Measurements from ENCODE around the gene TSPAN9.

Gene TSPAN9

GRCh38 chr12:3141339-3142321, 64.5 kb downstream of the TSPAN9 start:
- no peak for TF ChIP-seq CTCF (IDR thresholded peaks at IDR 0.05; ENCODE audit: control extremely low read depth, extremely low read depth, low read depth, missing control alignments)
- no peak for DNase-seq (ENCODE audit: extremely low spot score)
- ChIA-PET POLR2A (no interaction called here), CTCF (interaction anchor here (1.1 kb wide), 1 partner anchor 38 kb away, joined by 3 read pairs; no protein-coding TSS in a partner anchor)

DNA sequence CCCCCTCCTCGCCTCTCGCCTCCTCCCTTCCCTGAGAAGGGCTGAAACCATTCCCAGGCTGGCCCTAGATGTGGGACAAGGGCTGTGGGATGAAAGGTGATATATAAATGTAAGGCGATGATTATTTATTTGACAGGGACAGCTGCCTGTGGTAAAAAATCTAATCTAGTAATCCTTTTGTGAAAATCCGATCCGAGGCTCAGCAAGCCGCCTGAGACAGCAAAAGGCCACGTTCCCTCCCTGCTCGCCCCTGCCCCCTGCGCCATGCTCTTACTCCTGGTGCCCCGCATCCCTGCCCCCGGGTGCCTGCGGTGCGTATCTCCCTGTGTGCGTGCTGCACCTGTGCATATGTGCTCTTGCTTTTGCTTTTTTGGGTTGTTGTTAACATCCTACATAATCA, 65.2 kb downstream of the TSPAN9 start:
- no peak for TF ChIP-seq CTCF (IDR thresholded peaks at IDR 0.05; ENCODE audit: control extremely low read depth, extremely low read depth, low read depth, missing control alignments)
- ChIA-PET CTCF (no interaction called here), POLR2A (no interaction called here)
- no peak for DNase-seq (ENCODE audit: extremely low spot score)

DNA sequence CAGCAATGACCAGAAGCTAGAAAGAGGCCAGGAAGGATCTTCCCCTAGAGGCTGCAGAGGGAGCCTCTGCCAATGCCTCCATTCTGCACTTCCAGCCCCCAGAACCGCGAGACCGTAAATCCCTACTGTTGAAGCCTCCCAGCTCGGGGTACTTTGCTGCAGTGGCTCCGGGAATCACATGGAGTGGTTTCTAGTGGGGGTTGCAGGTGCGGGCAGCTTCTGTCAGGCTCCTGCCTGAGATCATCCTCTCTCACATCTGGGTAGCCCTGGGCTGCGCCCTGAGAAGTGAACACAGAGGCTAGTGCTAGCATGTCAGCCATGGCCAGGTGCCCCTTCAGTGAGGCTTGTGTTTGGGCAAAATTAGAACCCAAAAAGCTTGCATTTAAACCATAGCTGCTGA, 67.3 kb downstream of the TSPAN9 start:
- DNase-seq (ENCODE audit: extremely low spot score) = no peak
- TF ChIP-seq CTCF (IDR thresholded peaks at IDR 0.05; ENCODE audit: control extremely low read depth, extremely low read depth, low read depth, missing control alignments) = no peak
- ChIA-PET CTCF (interaction anchor here (0.7 to 1.8 kb wide), 4 partner anchors 9 to 131 kb away, joined by 3 to 8 read pairs (median 4); no protein-coding TSS in a partner anchor), POLR2A (no interaction called here)

DNA sequence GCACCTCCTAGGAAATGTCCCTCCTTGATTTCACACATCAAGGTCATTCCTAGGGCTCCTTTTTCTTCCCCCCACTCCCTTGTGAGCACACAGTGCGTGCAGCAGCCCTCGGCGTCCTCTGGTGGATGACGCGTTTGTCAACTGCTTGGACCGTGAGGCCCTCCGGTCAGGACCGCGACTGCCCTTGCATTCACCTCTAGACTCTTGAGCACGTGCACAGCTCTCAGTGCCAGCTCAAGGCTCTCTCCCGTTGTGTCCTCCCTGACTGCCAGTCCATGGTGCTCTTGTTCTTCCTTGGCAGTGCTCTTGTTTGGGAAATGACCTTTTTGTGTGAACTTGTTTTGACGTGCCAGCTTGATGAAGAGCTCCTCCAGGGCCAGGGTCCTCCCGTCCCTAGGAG, 67.9 kb downstream of the TSPAN9 start:
- no peak for DNase-seq (ENCODE audit: extremely low spot score)
- TF ChIP-seq CTCF (IDR thresholded peaks at IDR 0.05; ENCODE audit: control extremely low read depth, extremely low read depth, low read depth, missing control alignments) = no peak
- POLR2A ChIA-PET = no interaction called here
- CTCF ChIA-PET = interaction anchor here (0.7 to 1.8 kb wide), 5 partner anchors 8 to 131 kb away, joined by 3 to 8 read pairs (median 3); no protein-coding TSS in a partner anchor

- TF ChIP-seq CTCF (IDR thresholded peaks at IDR 0.05; ENCODE audit: control extremely low read depth, extremely low read depth, low read depth, missing control alignments) = no peak
- POLR2A ChIA-PET = no interaction called here
- DNase-seq (ENCODE audit: extremely low spot score) = no peak
- CTCF ChIA-PET = interaction anchor here (1.1 to 1.8 kb wide), 5 partner anchors 8 to 56 kb away, joined by 3 to 8 read pairs (median 3); no protein-coding TSS in a partner anchor
Observed at GRCh38 chr12:3145546-3146310, 68.5 kb downstream of the TSPAN9 start.

DNA sequence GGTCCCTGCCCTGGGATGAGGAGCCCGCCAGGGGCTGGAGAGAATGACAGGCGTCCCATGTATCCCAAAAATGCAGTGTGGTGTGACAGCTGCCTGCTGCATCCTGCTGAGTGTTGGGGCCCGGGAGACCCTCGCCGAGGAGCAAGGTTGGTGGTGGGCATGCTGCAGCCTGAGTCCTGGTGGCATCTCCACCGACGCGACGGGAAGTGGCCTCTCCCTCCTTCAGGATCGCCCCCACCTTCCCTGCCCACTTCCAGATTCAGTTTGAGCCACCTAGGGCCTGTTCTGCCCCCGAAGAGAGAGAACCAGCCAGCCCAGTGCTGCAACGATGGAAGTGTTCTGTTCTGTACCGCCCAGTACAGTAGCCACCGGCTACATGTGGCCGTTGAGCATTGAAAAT, 70.1 kb downstream of the TSPAN9 start:
- ChIA-PET CTCF (no interaction called here), POLR2A (no interaction called here)
- DNase-seq (ENCODE audit: extremely low spot score) = no peak
- no peak for TF ChIP-seq CTCF (IDR thresholded peaks at IDR 0.05; ENCODE audit: control extremely low read depth, extremely low read depth, low read depth, missing control alignments)
